Tibial nerve (tissue), 4 donors: Measurements from ENCODE around the gene CFAP210.

Experiments used
- EP300 ChIP-seq, 2 donors: sonication (generic); formaldehyde crosslinking; IDR thresholded peaks; one replicate each; pipeline ENCODE4 v1.6.1; 2017; ENCODE audit warnings: antibody characterized with exemption in 2 of 2, mild to moderate bottlenecking in 1 of 2
- POLR2A ChIP-seq, 2 donors: fragments of 450-650 bp; IDR thresholded peaks; one replicate each; pipeline ENCODE4 v1.6.1; 2017; ENCODE audit warnings: antibody characterized with exemption in 2 of 2, mild to moderate bottlenecking in 2 of 2, moderate library complexity in 2 of 2
- TF ChIP-seq, protein P1 (sequence below), 5 experiments: fragments of 200-600 bp in 3 of 5; fragments of 450-650 bp in 2 of 5; sonication (generic) in 3 of 5; IDR thresholded peaks; one replicate each; pipeline ENCODE4 v1.5.1; 2016 to 2019; ENCODE audit warnings: antibody characterized with exemption in 5 of 5, mild to moderate bottlenecking in 3 of 5, moderate library complexity in 2 of 5

DNA sequence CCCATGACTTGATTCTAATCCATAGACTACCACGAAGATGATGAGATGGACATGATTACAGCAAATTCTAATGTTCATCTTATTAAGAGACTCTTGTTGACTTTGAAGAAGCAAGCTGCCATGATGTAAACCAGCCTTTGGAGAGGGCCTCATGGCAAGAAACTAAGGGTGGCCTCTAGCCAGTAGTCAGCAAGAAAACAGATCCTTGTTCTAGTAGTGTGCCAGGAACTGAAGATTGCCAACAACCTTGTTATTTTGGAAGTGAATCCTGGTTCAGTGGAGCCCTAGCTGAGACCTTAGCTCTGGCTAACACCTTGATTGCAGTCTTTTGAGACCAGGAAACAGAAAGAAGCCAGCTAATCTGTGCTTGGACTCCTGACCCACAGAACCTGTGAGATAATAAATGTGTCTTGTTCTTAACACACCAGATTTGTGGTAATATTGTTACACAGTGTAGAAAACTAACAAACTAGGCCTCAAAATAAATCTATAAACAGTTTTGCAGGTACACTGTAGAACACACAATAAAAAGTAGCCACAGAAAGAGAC is 10.0 kb upstream of the CFAP210 start:
- TF ChIP-seq, protein P1, sequence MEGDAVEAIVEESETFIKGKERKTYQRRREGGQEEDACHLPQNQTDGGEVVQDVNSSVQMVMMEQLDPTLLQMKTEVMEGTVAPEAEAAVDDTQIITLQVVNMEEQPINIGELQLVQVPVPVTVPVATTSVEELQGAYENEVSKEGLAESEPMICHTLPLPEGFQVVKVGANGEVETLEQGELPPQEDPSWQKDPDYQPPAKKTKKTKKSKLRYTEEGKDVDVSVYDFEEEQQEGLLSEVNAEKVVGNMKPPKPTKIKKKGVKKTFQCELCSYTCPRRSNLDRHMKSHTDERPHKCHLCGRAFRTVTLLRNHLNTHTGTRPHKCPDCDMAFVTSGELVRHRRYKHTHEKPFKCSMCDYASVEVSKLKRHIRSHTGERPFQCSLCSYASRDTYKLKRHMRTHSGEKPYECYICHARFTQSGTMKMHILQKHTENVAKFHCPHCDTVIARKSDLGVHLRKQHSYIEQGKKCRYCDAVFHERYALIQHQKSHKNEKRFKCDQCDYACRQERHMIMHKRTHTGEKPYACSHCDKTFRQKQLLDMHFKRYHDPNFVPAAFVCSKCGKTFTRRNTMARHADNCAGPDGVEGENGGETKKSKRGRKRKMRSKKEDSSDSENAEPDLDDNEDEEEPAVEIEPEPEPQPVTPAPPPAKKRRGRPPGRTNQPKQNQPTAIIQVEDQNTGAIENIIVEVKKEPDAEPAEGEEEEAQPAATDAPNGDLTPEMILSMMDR (IDR thresholded peaks at IDR 0.05), result no peak
- TF ChIP-seq POLR2A (IDR thresholded peaks at IDR 0.05) (no peak), EP300 (IDR thresholded peaks at IDR 0.05) (no peak)
